Measurements from ENCODE around the gene SPOCK3.
"Not testable (repeated sequence)": the region's sequence is repeated elsewhere in the genome, so short reads cannot be mapped to it uniquely, and the experiment has no call there.

SPOCK3 gene

GRCh38 chr4:166798126-166798525 lies 436.2 kb downstream of the SPOCK3 start:
- DNase-seq, result no peak

GRCh38 chr4:166777760-166778159 lies 456.5 kb downstream of the SPOCK3 start:
- DNase-seq, result no peak

- DNase-seq, result no peak
These were observed 471.3 kb downstream of the SPOCK3 start for GRCh38 chr4:166763018-166763417.

- DNase-seq, result no peak
These were observed 492.6 kb downstream of the SPOCK3 start for GRCh38 chr4:166741742-166742141.

- DNase-seq, result not testable (repeated sequence)
These were observed 495.1 kb downstream of the SPOCK3 start for GRCh38 chr4:166739215-166739614.

GRCh38 chr4:166737430-166737829 lies 496.9 kb downstream of the SPOCK3 start:
- no peak for DNase-seq

GRCh38 chr4:166735553-166735952 lies 498.7 kb downstream of the SPOCK3 start:
- no peak for DNase-seq

GRCh38 chr4:166734797-166735196 lies 499.5 kb downstream of the SPOCK3 start:
- DNase-seq, result no peak

- no peak for DNase-seq
These were observed 500.6 kb downstream of the SPOCK3 start for GRCh38 chr4:166733686-166734085.

- DNase-seq, result no peak
These were observed 507.5 kb downstream of the SPOCK3 start for GRCh38 chr4:166726832-166727231.

- no peak for DNase-seq
These were observed 509.9 kb downstream of the SPOCK3 start for GRCh38 chr4:166724369-166724768.

- DNase-seq, result no peak
These were observed 510.7 kb downstream of the SPOCK3 start for GRCh38 chr4:166723532-166724140.

GRCh38 chr4:166715748-166716713 lies 518.3 kb downstream of the SPOCK3 start:
- not testable (repeated sequence) for DNase-seq

- no peak for DNase-seq
These were observed 533.7 kb downstream of the SPOCK3 start for GRCh38 chr4:166700592-166700991.

- DNase-seq, result no peak
These were observed 545.5 kb downstream of the SPOCK3 start for GRCh38 chr4:166688835-166689234.

- no peak for DNase-seq
These were observed 546.5 kb downstream of the SPOCK3 start for GRCh38 chr4:166687828-166688227.

Data from SHP77 (cell line).